GM21529 (cell line): ENCODE results near the gene FERMT1.
"Not testable (repeated sequence)": the region's sequence is repeated elsewhere in the genome, so short reads cannot be mapped to it uniquely, and the experiment has no call there.

ENCODE experiments used
- ATAC-seq: cut with Tn5 transposase; IDR thresholded peaks from one replicate; pipeline ENCODE4 v1.9.1; 2021; ENCODE audit not compliant: unreplicated experiment

FERMT1 gene

GRCh38 chr20:6040958-6041807 lies 81.6 kb downstream of the FERMT1 start:
- ATAC-seq, result no peak

- ATAC-seq, result no peak
Measured at GRCh38 chr20:6040540-6040939, 82.3 kb downstream of the FERMT1 start.

- no peak for ATAC-seq
Measured at GRCh38 chr20:6039766-6040165, 83.1 kb downstream of the FERMT1 start.

DNA sequence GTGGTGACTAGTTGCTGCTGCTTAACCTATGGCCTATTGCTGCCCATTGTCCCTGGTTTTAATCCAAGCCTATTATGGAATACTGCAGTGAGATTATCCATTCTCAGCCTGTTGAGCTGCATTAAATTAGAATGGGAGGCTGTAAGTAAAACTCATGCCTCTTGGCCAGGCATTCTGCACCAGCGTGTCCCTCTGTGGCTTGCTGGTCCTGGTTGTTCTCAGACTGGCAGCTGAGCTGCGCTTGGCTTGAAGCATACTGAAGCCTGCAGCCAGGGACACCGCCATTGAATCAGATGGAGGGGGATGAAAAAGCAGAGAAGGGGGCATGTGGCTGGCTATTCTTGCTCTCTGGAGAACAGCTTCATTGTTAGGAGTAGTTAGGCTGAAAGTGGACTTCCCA lies 84.6 kb downstream of the FERMT1 start:
- no peak for ATAC-seq

- no peak for ATAC-seq
Measured at GRCh38 chr20:6037082-6037481, 85.7 kb downstream of the FERMT1 start.

GRCh38 chr20:6036213-6036612 lies 86.6 kb downstream of the FERMT1 start:
- ATAC-seq, result no peak

DNA sequence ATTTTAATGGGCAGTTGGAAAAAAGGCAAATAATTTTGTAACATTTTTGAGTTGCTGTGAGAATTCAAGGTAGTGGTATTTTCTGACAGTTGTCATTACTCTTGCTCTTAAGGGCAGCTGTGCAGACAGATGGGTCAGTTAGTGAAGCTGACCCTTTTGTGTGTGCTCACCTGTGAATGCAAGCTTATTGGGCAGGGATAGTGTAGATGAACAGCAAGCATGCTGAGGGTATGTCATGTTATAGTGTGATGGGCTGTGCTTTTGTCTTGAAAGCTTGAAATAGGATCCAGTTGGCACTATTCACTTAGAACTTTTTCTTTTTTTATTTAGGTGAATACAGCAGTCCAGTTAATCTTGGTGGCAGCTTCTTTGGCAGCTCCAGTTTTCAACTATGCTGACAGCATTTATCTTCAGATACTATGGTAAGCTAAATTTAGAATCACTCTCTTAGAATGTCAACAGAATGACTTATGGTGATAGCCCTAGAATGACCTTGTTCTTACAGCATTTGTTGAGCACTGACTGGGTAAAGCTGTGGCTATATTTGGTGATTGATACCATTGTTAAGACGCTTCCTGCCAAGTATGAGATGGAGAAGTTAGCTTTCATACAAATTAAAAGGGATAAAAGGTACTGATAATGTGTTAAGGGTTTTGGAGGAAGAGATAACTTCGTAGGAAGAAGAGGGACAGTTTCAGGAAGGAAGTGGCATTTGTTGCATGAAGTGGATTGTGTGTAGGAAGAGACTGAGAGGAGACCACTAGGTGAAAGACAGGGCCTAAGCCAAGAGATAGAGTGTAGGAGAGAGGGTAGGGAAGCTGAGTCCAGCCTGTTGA lies 88.5 kb downstream of the FERMT1 start:
- no peak for ATAC-seq

DNA sequence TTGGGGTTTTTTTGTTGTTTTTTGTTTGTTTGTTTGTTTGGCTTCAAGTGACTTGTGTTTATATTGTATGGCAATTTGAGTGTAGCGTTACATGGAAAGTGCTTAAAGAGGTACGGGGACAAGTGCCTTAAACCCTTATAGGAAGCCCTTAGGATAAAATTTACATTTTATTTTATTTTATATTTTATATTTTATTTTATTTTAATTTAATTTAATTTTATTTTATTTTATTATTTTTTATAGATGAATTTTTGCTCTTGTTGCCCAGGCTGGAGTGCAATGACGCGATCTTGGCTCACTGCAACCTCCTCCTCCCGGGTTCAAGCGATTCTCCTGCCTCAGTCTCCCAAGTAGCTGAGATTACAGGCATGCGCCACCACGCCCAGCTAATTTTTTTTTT lies 89.9 kb downstream of the FERMT1 start:
- ATAC-seq, result not testable (repeated sequence)

- ATAC-seq, result no peak
Measured at GRCh38 chr20:6030453-6031080, 92.3 kb downstream of the FERMT1 start.

DNA sequence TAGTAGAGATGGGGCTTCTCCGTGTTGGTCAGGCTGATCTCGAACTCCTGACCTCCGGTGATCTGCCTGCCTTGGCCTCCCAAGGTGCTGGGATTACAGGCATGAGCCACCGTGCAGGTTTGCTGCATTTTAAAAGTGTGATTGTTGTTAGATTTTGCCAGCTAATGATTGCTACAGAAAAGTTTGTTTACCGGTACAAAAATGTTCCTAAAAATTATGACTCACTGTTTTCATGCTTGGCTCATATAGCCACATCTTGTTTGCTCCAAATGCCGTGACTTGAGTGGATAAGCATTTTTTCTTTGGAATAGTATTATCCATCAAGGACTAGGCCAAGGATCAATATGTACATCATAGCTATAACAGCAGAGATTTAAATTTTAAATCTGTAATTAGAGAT lies 93.3 kb downstream of the FERMT1 start:
- ATAC-seq, result no peak

- no peak for ATAC-seq
Measured at GRCh38 chr20:6028818-6029217, 94.0 kb downstream of the FERMT1 start.

DNA sequence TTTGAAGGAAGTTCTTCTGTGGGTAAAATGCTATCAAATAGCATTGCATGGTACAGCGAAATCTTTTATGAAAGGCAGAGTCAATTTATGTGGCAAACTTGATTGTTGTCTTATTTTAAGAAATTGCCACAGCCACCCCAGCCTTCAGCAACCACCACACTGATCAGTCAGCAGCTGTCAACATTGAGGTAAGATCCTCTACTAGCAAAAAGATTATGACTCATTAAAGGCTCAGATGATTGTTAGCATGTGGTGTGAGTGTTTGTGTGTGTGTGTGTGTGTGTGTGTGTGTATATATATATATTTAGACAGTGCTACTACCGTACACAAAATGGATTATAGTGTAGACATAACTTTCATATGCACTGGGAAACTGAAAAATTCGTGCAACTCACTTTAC lies 96.8 kb downstream of the FERMT1 start:
- no peak for ATAC-seq
